SK-N-SH (cell line): ENCODE data around the gene NOX4. TPM values are rescaled to one million over a fixed set of nuclear protein-coding genes. Genes with fewer than 3 reads are reported as not detected.

ENCODE experiments used
- CTCF ChIA-PET: fragments of 300-600, 350-600 bp; formaldehyde crosslinking; extraction: SDS; loops from one replicate; lab custom pipeline; 2021; lab: Yijun Ruan, JAX
- POLR2A ChIA-PET: fragments of 350-600 bp; sonication (Branson Sonifier 250); formaldehyde crosslinking; extraction: SDS; loops from one replicate; lab custom pipeline; 2020; ENCODE audit warnings: antibody characterized with exemption, inconsistent platforms; lab: Yijun Ruan, JAX
- DNase-seq: peaks from one replicate; pipeline ENCODE4 v3.0.0; 2012
- H2AFZ ChIP-seq: fragments of 200-600 bp; sonication (generic); 2 replicates; pipeline ENCODE4 v1.8.1; 2016; ENCODE audit warnings: antibody characterized with exemption, mild to moderate bottlenecking, low read depth
- H3F3A ChIP-seq: fragments of 200-600 bp; sonication (generic); replicated peaks from 2 replicates; pipeline ENCODE3; 2016; ENCODE audit warnings: antibody characterized with exemption, mild to moderate bottlenecking; ENCODE audit not compliant: insufficient read depth
- H3K27ac ChIP-seq, 2 experiments: fragments of 200-500 bp in 1 of 2; fragments of 200-600 bp in 1 of 2; sonication (Bioruptor generic) in 1 of 2; sonication (generic), shearing (Covaris generic) in 1 of 2; 2 replicates each; pipeline versions ENCODE4 v1.5.1 to v1.6.1; 2014 to 2016; ENCODE audit warnings: low read depth in 2 of 2, inconsistent platforms in 1 of 2, low read length in 1 of 2, mild to moderate bottlenecking in 1 of 2, mixed read lengths in 1 of 2
- H3K27me3 ChIP-seq: fragments of 200-600 bp; sonication (generic), shearing (Covaris generic); 2 replicates; pipeline ENCODE4 v1.6.1; 2016; ENCODE audit warnings: mixed run types; ENCODE audit not compliant: insufficient read depth
- H3K36me3 ChIP-seq, 2 experiments: fragments of 200-500 bp in 1 of 2; fragments of 200-600 bp in 1 of 2; sonication (Bioruptor generic) in 1 of 2; sonication (generic) in 1 of 2; replicated peaks in 1 of 2; 2 replicates each; pipeline versions ENCODE3 to v1.5.1; 2014 to 2016; ENCODE audit warnings: low read length in 1 of 2, mild to moderate bottlenecking in 1 of 2; ENCODE audit not compliant: insufficient read depth in 2 of 2, control insufficient read depth in 1 of 2
- H3K4me1 ChIP-seq, 2 experiments: fragments of 200-500 bp in 1 of 2; fragments of 200-600 bp in 1 of 2; sonication (Bioruptor generic) in 1 of 2; sonication (generic), shearing (Covaris generic) in 1 of 2; 2 replicates each; pipeline versions ENCODE4 v1.5.1 to v1.6.1; 2014 to 2016; ENCODE audit warnings: low read depth in 1 of 2, low read length in 1 of 2, mixed run types in 1 of 2; ENCODE audit not compliant: insufficient read depth in 2 of 2, control insufficient read depth in 1 of 2
- H3K4me2 ChIP-seq: fragments of 200-600 bp; sonication (generic), shearing (Covaris generic); 2 replicates; pipeline ENCODE4 v1.6.1; 2017; ENCODE audit warnings: mixed run types
- H3K4me3 ChIP-seq, 2 experiments: fragments of 200-500 bp in 1 of 2; fragments of 200-600 bp in 1 of 2; sonication (Bioruptor generic) in 1 of 2; sonication (generic), shearing (Covaris generic) in 1 of 2; 2 replicates each; pipeline versions ENCODE4 v1.5.1 to v1.8.1; 2014 to 2016; ENCODE audit warnings: low read depth in 2 of 2, inconsistent platforms in 1 of 2, low read length in 1 of 2, mild to moderate bottlenecking in 1 of 2, mixed read lengths in 1 of 2, moderate library complexity in 1 of 2
- H3K79me2 ChIP-seq: fragments of 200-600 bp; sonication (generic); 2 replicates; pipeline ENCODE4 v1.8.1; 2017; ENCODE audit warnings: mild to moderate bottlenecking; ENCODE audit not compliant: insufficient read depth
- H3K9ac ChIP-seq: fragments of 200-600 bp; sonication (generic); 2 replicates; pipeline ENCODE4 v1.6.1; 2017; ENCODE audit warnings: mixed run types
- H3K9me2 ChIP-seq: fragments of 200-600 bp; sonication (generic); 2 replicates; pipeline ENCODE4 v1.6.1; 2017; ENCODE audit warnings: mixed run types
- H3K9me3 ChIP-seq: fragments of 200-600 bp; sonication (generic); 2 replicates; pipeline ENCODE4 v1.6.1; 2017; ENCODE audit warnings: mixed run types, mild to moderate bottlenecking, moderate library complexity
- H4K20me1 ChIP-seq: fragments of 200-600 bp; sonication (generic); 2 replicates; pipeline ENCODE4 v1.6.1; 2017; ENCODE audit warnings: mild to moderate bottlenecking, mixed run types; ENCODE audit not compliant: insufficient read depth
- CTCF ChIP-seq: fragments of 200-600 bp; sonication (generic); IDR thresholded peaks from 2 replicates; pipeline ENCODE4 v1.6.1; 2017; ENCODE audit warnings: antibody characterized with exemption, mild to moderate bottlenecking, moderate library complexity
- ELF1 ChIP-seq: IDR thresholded peaks from 2 replicates; pipeline ENCODE4 v1.4.0; 2012
- EZH2phosphoT487 ChIP-seq: fragments of 200-600 bp; sonication (generic); IDR thresholded peaks from 2 replicates; pipeline ENCODE4 v1.6.1; 2017; ENCODE audit warnings: low read depth, mixed run types, mild to moderate bottlenecking, antibody characterized with exemption, moderate library complexity, borderline replicate concordance
- FOSL2 ChIP-seq: IDR thresholded peaks from 2 replicates; pipeline ENCODE4 v1.4.0; 2012; ENCODE audit warnings: low read depth, mild to moderate bottlenecking, moderate library complexity, borderline replicate concordance
- FOXJ3 ChIP-seq: sonication (generic); formaldehyde crosslinking; IDR thresholded peaks from 2 replicates; pipeline ENCODE4 v1.5.1; 2020; ENCODE audit warnings: mild to moderate bottlenecking, missing genetic modification reagents
- FOXM1 ChIP-seq: IDR thresholded peaks from 2 replicates; pipeline ENCODE4 v1.4.0; 2012; ENCODE audit warnings: low read depth, mild to moderate bottlenecking
- GABPA ChIP-seq: IDR thresholded peaks from 2 replicates; pipeline ENCODE4 v1.4.0; 2012; ENCODE audit warnings: low read depth, mild to moderate bottlenecking
- GATA2 ChIP-seq: sonication (generic); formaldehyde crosslinking; IDR thresholded peaks from 2 replicates; pipeline ENCODE4 v1.5.0; 2020; ENCODE audit warnings: mild to moderate bottlenecking, missing genetic modification reagents
- MXI1 ChIP-seq: IDR thresholded peaks from 2 replicates; pipeline ENCODE4 v1.6.1; 2012; ENCODE audit warnings: mild to moderate bottlenecking, low read depth, low read length, improper control_type of control experiment
- NFIC ChIP-seq: IDR thresholded peaks from 2 replicates; pipeline ENCODE4 v1.4.0; 2012; ENCODE audit warnings: borderline replicate concordance
- POLR2AphosphoS5 ChIP-seq: IDR thresholded peaks from 2 replicates; pipeline ENCODE4 v1.6.1; 2012; ENCODE audit warnings: low read depth, low read length
- RAD21 ChIP-seq: IDR thresholded peaks from 2 replicates; pipeline ENCODE4 v1.6.1; 2012; ENCODE audit warnings: mild to moderate bottlenecking, low read length
- REST ChIP-seq: IDR thresholded peaks from 2 replicates; pipeline ENCODE4 v1.6.1; 2012; ENCODE audit warnings: mild to moderate bottlenecking, low read depth, low read length, moderate library complexity
- RXRA ChIP-seq: IDR thresholded peaks from 2 replicates; pipeline ENCODE4 v1.4.0; 2012; ENCODE audit warnings: low read depth, mild to moderate bottlenecking, borderline replicate concordance
- TCF12 ChIP-seq: IDR thresholded peaks from 2 replicates; pipeline ENCODE4 v1.4.0; 2012
- TEAD4 ChIP-seq: IDR thresholded peaks from 2 replicates; pipeline ENCODE4 v1.4.0; 2012; ENCODE audit warnings: mild to moderate bottlenecking, borderline replicate concordance; ENCODE audit not compliant: insufficient read depth
- USF1 ChIP-seq: IDR thresholded peaks from 2 replicates; pipeline ENCODE4 v1.4.0; 2012; ENCODE audit warnings: low read depth, borderline replicate concordance
- YY1 ChIP-seq: IDR thresholded peaks from 2 replicates; pipeline ENCODE4 v1.4.0; 2012; ENCODE audit warnings: low read depth, mild to moderate bottlenecking
- WGBS: methylation state at CpG from one replicate; pipeline ENCODE4 v1.1.6; 2017; ENCODE audit warnings: low lambda C conversion rate; 5-methylcytosine and 5-hydroxymethylcytosine counted together
- polyA plus RNA-seq, 3 experiments: library from polyadenylated mRNA; depleted of rRNA; stranded (reverse); fragments of >200 nt; gene quantifications; 2 replicates each; pipeline ENCODE4 v1.2.3, GENCODE V29; 2012

NOX4 gene
- polyA plus RNA-seq, 1 of the 3 experiments (the other 2 are of a cell fraction), result 2.2 TPM

GRCh38 chr11:89421718-89422117 lies 69.5 kb downstream of the NOX4 start:
- no peaks in the 10 kb centered on the region for H3K4me1 ChIP-seq
- H3K79me2 ChIP-seq, result no peaks in the 10 kb centered on the region
- no peak overlapping the region for H2AFZ ChIP-seq
- no peaks in the 10 kb centered on the region for H3K36me3 ChIP-seq
- no peaks in the 10 kb centered on the region for H3K27me3 ChIP-seq
- WGBS, result 72% methylated on average over 2 of the region's 2 CpGs
- no peak overlapping the region for H3K9ac ChIP-seq
- no peak for TF ChIP-seq REST
- no peak for TF ChIP-seq TCF12
- no peak for TF ChIP-seq FOXM1
- TF ChIP-seq RXRA, result no peak
- TF ChIP-seq GATA2 (CRISPR knock-in tag), result no peak
- TF ChIP-seq FOSL2, result no peak
- no peak for TF ChIP-seq USF1
- no peak overlapping the region for H3K4me3 ChIP-seq
- ChIA-PET POLR2A (no interaction called here), CTCF (no interaction called here)
- H4K20me1 ChIP-seq, result no peaks in the 10 kb centered on the region
- H3F3A ChIP-seq, result no peaks in the 10 kb centered on the region
- H3K27ac ChIP-seq, result no peak overlapping the region
- H3K9me3 ChIP-seq, result no peaks in the 10 kb centered on the region
- DNase-seq, result no peak
- no peaks in the 10 kb centered on the region for H3K9me2 ChIP-seq
- H3K4me2 ChIP-seq, result no peak overlapping the region

GRCh38 chr11:89420981-89421380 lies 70.2 kb downstream of the NOX4 start:
- no peak overlapping the region for H2AFZ ChIP-seq
- H3K79me2 ChIP-seq, result no peaks in the 10 kb centered on the region
- no peaks in the 10 kb centered on the region for H3K27me3 ChIP-seq
- H3K9ac ChIP-seq, result no peak overlapping the region
- ChIA-PET CTCF (no interaction called here), POLR2A (no interaction called here)
- no peak overlapping the region for H3K27ac ChIP-seq
- no peaks in the 10 kb centered on the region for H4K20me1 ChIP-seq
- H3K4me2 ChIP-seq, result no peak overlapping the region
- H3K9me2 ChIP-seq, result no peaks in the 10 kb centered on the region
- TF ChIP-seq TEAD4 (no peak), FOXJ3 (CRISPR knock-in tag) (no peak), ELF1 (no peak), GABPA (no peak), POLR2AphosphoS5 (no peak), EZH2phosphoT487 (no peak), MXI1 (no peak), RAD21 (no peak), NFIC (no peak), TCF12 (no peak), CTCF (no peak), YY1 (no peak)
- no peaks in the 10 kb centered on the region for H3K4me1 ChIP-seq
- no peak for DNase-seq
- H3K9me3 ChIP-seq, result no peaks in the 10 kb centered on the region
- WGBS, result 88% methylated on average over 2 of the region's 3 CpGs
- no peak overlapping the region for H3K4me3 ChIP-seq
- H3K36me3 ChIP-seq, result no peaks in the 10 kb centered on the region
- no peaks in the 10 kb centered on the region for H3F3A ChIP-seq
